Smooth muscle cell (in vitro differentiated cells): ENCODE results near the gene GART. TPM values are rescaled to one million over a fixed set of nuclear protein-coding genes. Genes with fewer than 3 reads are reported as not detected.

Source experiments
- DNase-seq: peaks from one replicate; lab custom pipeline; 2025; ENCODE audit not compliant: unreplicated experiment; lab: John Stamatoyannopoulos, UW
- H2AFZ ChIP-seq: fragments of 200-600 bp; sonication (generic); 2 replicates; pipeline ENCODE4 v1.6.0; 2016; ENCODE audit warnings: antibody characterized with exemption, low read depth, mild to moderate bottlenecking
- H3F3A ChIP-seq: fragments of 200-600 bp; sonication (generic); 2 replicates; pipeline ENCODE4 v1.6.0; 2017; ENCODE audit warnings: antibody characterized with exemption, low read depth
- H3K27ac ChIP-seq: fragments of 200-600 bp; sonication (generic); 2 replicates; pipeline ENCODE4 v1.5.1; 2016; ENCODE audit warnings: low read depth, mild to moderate bottlenecking
- H3K27me3 ChIP-seq: fragments of 200-600 bp; sonication (generic); 2 replicates; pipeline ENCODE4 v1.6.1; 2016; ENCODE audit warnings: low read depth, mild to moderate bottlenecking
- H3K36me3 ChIP-seq: fragments of 200-600 bp; sonication (generic); 2 replicates; pipeline ENCODE4 v1.5.1; 2016; ENCODE audit warnings: low read depth
- H3K4me1 ChIP-seq: fragments of 200-600 bp; sonication (generic); 2 replicates; pipeline ENCODE4 v1.5.1; 2016; ENCODE audit warnings: low read depth
- H3K4me2 ChIP-seq: fragments of 200-600 bp; sonication (generic); 2 replicates; pipeline ENCODE4 v1.6.0; 2016; ENCODE audit warnings: mild to moderate bottlenecking
- H3K4me3 ChIP-seq: fragments of 200-600 bp; sonication (generic); 2 replicates; pipeline ENCODE4 v1.5.1; 2016; ENCODE audit warnings: mild to moderate bottlenecking
- H3K79me2 ChIP-seq: fragments of 200-600 bp; sonication (generic); 2 replicates; pipeline ENCODE4 v1.6.0; 2016; ENCODE audit warnings: low read depth, mild to moderate bottlenecking
- H3K9ac ChIP-seq: fragments of 200-600 bp; sonication (generic); 2 replicates; pipeline ENCODE4 v1.6.0; 2016; ENCODE audit warnings: low read depth
- H3K9me3 ChIP-seq: fragments of 200-600 bp; sonication (generic); replicated peaks from 2 replicates; pipeline ENCODE4 v1.5.1; 2016; ENCODE audit warnings: low read depth
- H4K20me1 ChIP-seq: fragments of 200-600 bp; sonication (generic); 2 replicates; pipeline ENCODE4 v1.6.0; 2016; ENCODE audit warnings: low read depth
- WGBS: methylation state at CpG from one replicate; pipeline ENCODE4 v1.1.7; 2016; ENCODE audit warnings: low lambda C conversion rate; 5-methylcytosine and 5-hydroxymethylcytosine counted together
- polyA plus RNA-seq: library from polyadenylated mRNA; unstranded; fragments of >200 nt; fragmentation: Nextera tagmentation; extraction: Ambion mirVana; gene quantifications from 2 replicates; pipeline ENCODE4 v1.2.1, GENCODE V29; 2016
- total RNA-seq: library from RNA; depleted of rRNA; stranded (reverse); fragments of >200 nt; gene quantifications from 2 replicates; pipeline ENCODE4 v1.2.3, GENCODE V29; 2014
- TF ChIP-seq, protein P1 (sequence below): fragments of 200-600 bp; sonication (generic); IDR thresholded peaks from 2 replicates; pipeline ENCODE4 v1.5.1; 2017; ENCODE audit warnings: borderline replicate concordance, mild to moderate bottlenecking, antibody characterized with exemption; ENCODE audit not compliant: insufficient read depth, poor library complexity, severe bottlenecking

Gene GART
- total and polyA plus RNA-seq, 2 experiments from 2014 or later = 29.0 to 38.3 TPM

DNA sequence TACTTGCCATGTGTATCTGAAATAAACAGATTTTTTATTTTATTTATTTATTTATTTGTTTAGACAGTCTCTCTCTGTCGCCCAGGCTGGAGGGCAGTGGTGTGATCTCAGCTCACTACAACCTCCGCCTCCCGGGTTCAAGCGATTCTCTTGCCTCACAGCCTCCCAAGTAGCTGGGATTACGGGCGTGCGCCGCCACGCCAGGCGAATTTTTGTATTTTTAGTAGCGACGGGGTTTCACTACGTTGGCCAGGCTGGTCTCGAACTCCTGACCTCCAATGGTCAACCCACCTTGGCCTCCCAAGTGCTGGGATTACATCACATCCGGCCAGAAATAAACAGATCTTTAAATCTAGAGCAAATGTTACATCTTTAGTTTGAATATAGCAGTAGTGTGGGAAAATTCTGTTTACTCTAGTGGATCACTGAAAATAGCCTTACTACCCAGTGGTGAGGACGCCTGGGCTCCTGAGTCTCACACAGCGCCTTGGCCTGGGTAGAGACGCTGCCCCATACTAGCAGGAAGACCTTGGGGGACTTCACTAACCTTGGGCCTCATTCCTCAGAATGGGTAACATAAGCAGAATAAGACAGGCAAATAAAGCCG is 709 bp downstream of the GART start:
- peak overlapping the region; percentile 99 for H3K9ac ChIP-seq

DNA sequence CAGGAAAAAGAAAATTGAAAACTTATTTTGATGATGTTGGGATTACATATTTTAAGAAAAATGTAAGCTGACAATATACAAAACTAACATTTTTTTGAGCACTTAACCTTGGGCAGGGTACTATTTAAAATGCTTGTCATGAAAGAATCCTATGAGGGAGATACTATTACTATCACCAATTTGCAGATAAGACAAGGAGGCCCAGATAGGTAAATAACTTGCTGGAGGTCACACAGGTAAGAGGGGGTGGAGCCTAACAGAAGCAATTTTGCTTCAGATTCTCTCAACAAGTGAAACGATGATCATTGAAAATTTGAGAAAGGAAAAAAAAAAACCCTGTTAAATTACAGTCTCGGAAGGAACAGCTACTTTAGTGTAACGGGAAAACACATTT is 1.2 kb downstream of the GART start:
- H3K9me3 ChIP-seq = no peaks in the 10 kb centered on the region
- H3K4me1 ChIP-seq = peaks cover 27% of the 10 kb centered on the region
- H3K79me2 ChIP-seq = peaks cover 57% of the 10 kb centered on the region
- peaks cover 24% of the 10 kb centered on the region for H4K20me1 ChIP-seq
- WGBS = 76% methylated on average over 3 of the region's 3 CpGs
- no peak for DNase-seq
- peaks cover 7% of the 10 kb centered on the region for H3K36me3 ChIP-seq
- peak overlapping the region; percentile 96 for H3K4me2 ChIP-seq
- H3F3A ChIP-seq = peaks cover 11% of the 10 kb centered on the region
- H3K4me3 ChIP-seq = peak overlapping the region; percentile 99
- no peak overlapping the region for H3K27ac ChIP-seq
- no peak overlapping the region for H2AFZ ChIP-seq
- no peak overlapping the region for H3K9ac ChIP-seq
- TF ChIP-seq, protein P1, sequence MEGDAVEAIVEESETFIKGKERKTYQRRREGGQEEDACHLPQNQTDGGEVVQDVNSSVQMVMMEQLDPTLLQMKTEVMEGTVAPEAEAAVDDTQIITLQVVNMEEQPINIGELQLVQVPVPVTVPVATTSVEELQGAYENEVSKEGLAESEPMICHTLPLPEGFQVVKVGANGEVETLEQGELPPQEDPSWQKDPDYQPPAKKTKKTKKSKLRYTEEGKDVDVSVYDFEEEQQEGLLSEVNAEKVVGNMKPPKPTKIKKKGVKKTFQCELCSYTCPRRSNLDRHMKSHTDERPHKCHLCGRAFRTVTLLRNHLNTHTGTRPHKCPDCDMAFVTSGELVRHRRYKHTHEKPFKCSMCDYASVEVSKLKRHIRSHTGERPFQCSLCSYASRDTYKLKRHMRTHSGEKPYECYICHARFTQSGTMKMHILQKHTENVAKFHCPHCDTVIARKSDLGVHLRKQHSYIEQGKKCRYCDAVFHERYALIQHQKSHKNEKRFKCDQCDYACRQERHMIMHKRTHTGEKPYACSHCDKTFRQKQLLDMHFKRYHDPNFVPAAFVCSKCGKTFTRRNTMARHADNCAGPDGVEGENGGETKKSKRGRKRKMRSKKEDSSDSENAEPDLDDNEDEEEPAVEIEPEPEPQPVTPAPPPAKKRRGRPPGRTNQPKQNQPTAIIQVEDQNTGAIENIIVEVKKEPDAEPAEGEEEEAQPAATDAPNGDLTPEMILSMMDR = no peak
- H3K27me3 ChIP-seq = no peaks in the 10 kb centered on the region

More for the DNA sequence above, 709 bp downstream of the GART start:
- Histone ChIP-seq H3K4me1 (peaks cover 32% of the 10 kb centered on the region), H3K4me2 (peak overlapping the region; percentile 96), H3K4me3 (peak overlapping the region; percentile 99), H3K36me3 (peaks cover 7% of the 10 kb centered on the region), H3K27me3 (no peaks in the 10 kb centered on the region), H4K20me1 (peaks cover 29% of the 10 kb centered on the region), H3K9me3 (no peaks in the 10 kb centered on the region), H3K79me2 (peaks cover 62% of the 10 kb centered on the region), H3K27ac (peak overlapping the region; percentile 100), H2AFZ (peak overlapping the region; percentile 87), H3F3A (peaks cover 11% of the 10 kb centered on the region)
- TF ChIP-seq, protein P1 = no peak
- DNase-seq = no peak
- 42% methylated on average over 19 of the region's 19 CpGs for WGBS

DNA sequence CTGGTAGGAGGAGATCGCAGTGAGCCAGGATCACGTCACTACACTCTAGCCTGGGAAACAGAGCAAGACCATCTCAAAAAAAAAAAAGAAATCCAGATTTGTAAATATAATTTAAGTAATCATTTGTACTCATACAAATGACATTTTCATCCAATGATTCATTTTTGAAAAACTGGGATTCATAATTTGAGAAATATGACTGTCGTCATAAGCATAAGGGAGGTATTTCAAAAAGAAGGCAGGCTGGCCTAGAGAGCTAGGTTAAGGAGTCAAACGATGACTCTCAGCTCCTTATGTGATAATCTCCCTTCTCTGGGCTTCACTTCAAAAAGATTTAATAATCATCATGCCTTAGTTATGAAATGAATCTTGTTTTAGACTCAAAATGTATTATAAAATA is 2.3 kb downstream of the GART start:
- H3K4me3 ChIP-seq = no peak overlapping the region
- DNase-seq = no peak
- peaks cover 17% of the 10 kb centered on the region for H3K4me1 ChIP-seq
- no peak overlapping the region for H3K27ac ChIP-seq
- H3K79me2 ChIP-seq = peaks cover 46% of the 10 kb centered on the region
- H3K9me3 ChIP-seq = no peaks in the 10 kb centered on the region
- H3K4me2 ChIP-seq = no peak overlapping the region
- H2AFZ ChIP-seq = no peak overlapping the region
- peaks cover 11% of the 10 kb centered on the region for H3F3A ChIP-seq
- no peak overlapping the region for H3K9ac ChIP-seq
- TF ChIP-seq, protein P1 = no peak
- H3K36me3 ChIP-seq = peaks cover 7% of the 10 kb centered on the region
- 97% methylated on average over 4 of the region's 4 CpGs for WGBS
- peaks cover 14% of the 10 kb centered on the region for H4K20me1 ChIP-seq
- H3K27me3 ChIP-seq = no peaks in the 10 kb centered on the region

DNA sequence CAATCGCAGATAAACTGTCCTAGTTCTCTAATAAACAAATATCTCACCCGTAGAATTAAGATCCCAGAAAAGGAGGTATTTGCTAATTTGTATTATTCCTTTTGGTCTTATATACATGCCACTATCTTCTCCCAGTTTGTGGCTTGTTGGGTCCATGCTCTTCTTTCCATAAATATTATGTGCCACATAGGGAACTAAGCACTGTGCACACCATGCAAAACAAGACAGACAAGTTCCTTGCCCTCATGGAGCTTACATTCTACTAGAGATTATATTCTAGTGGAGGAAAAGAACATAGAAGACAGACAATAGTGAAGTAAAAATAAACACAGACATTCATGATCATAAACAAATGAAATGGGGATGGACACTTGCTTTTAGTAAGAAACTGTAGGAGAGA is 4.7 kb downstream of the GART start:
- Histone ChIP-seq H3K4me1 (peaks cover 12% of the 10 kb centered on the region), H3K9ac (no peak overlapping the region), H3K79me2 (peaks cover 30% of the 10 kb centered on the region), H3K27me3 (no peaks in the 10 kb centered on the region), H4K20me1 (no peaks in the 10 kb centered on the region), H3K9me3 (no peaks in the 10 kb centered on the region), H3K27ac (no peak overlapping the region), H3K4me3 (no peak overlapping the region), H3K36me3 (peaks cover 14% of the 10 kb centered on the region), H3F3A (peaks cover 7% of the 10 kb centered on the region), H3K4me2 (no peak overlapping the region), H2AFZ (no peak overlapping the region)
- DNase-seq = no peak
- TF ChIP-seq, protein P1 = no peak
- WGBS = 98% methylated on average over 2 of the region's 2 CpGs
